SK-N-SH treated with all-trans-retinoic acid at 6 μM for 48 hours (cell line): Measurements from ENCODE around the gene DCDC2C.
A peak's percentile ranks its signal among the peaks of the same experiment; 100 is the strongest.

Source experiments
- ATAC-seq: fragments of 200-7000 bp; cut with Tn5 transposase; 3 replicates; pipeline ENCODE4 v1.9.1; 2020; ENCODE audit warnings: mild to moderate bottlenecking, moderate library complexity
- ARNTL ChIP-seq: fragments of 450-650 bp; formaldehyde crosslinking; IDR thresholded peaks from 2 replicates; pipeline ENCODE4 v1.5.0; 2020; ENCODE audit warnings: low read depth, mild to moderate bottlenecking, moderate library complexity, borderline replicate concordance
- BACH2 ChIP-seq: fragments of 250-450 bp; sonication (Bioruptor Pico); IDR thresholded peaks from 2 replicates; pipeline ENCODE4 v1.9.0; 2021; ENCODE audit warnings: mild to moderate bottlenecking, borderline replicate concordance
- CREB5 ChIP-seq: fragments of 250-450 bp; sonication (Bioruptor Pico); IDR thresholded peaks from 2 replicates; pipeline ENCODE4 v1.5.1; 2020; ENCODE audit warnings: low read depth, mild to moderate bottlenecking, moderate library complexity
- CSDC2 ChIP-seq: fragments of 250-450 bp; sonication (Bioruptor Pico); IDR thresholded peaks from 2 replicates; pipeline ENCODE4 v1.5.0; 2020; ENCODE audit warnings: mild to moderate bottlenecking, moderate library complexity
- CSRNP3 ChIP-seq: fragments of 250-450 bp; sonication (Bioruptor Pico); IDR thresholded peaks from 2 replicates; pipeline ENCODE4 v1.5.1; 2021; ENCODE audit warnings: mild to moderate bottlenecking, moderate library complexity
- ESRRG ChIP-seq: fragments of 250-450 bp; sonication (Bioruptor Pico); IDR thresholded peaks from 2 replicates; pipeline ENCODE4 v1.6.1; 2021; ENCODE audit warnings: mild to moderate bottlenecking
- GLIS3 ChIP-seq: fragments of 250-450 bp; sonication (Bioruptor Pico); IDR thresholded peaks from 2 replicates; pipeline ENCODE4 v1.5.0; 2020; ENCODE audit warnings: mild to moderate bottlenecking, moderate library complexity
- ISL1 ChIP-seq: fragments of 250-450 bp; sonication (Bioruptor Pico); IDR thresholded peaks from 2 replicates; pipeline ENCODE4 v2.1.2; 2022; ENCODE audit warnings: mild to moderate bottlenecking, moderate library complexity
- OSR1 ChIP-seq: fragments of 250-450 bp; sonication (Bioruptor Pico); IDR thresholded peaks from 2 replicates; pipeline ENCODE4 v1.8.0; 2022; ENCODE audit warnings: moderate library complexity, mild to moderate bottlenecking, inconsistent platforms
- PATZ1 ChIP-seq: fragments of 250-450 bp; sonication (Bioruptor Pico); IDR thresholded peaks from 2 replicates; pipeline ENCODE4 v1.8.0; 2020; ENCODE audit warnings: mild to moderate bottlenecking, moderate library complexity, borderline replicate concordance
- POU6F1 ChIP-seq: fragments of 250-450 bp; sonication (Bioruptor Pico); IDR thresholded peaks from 2 replicates; pipeline ENCODE4 v1.8.0; 2021; ENCODE audit warnings: low read depth, mild to moderate bottlenecking, moderate library complexity, borderline replicate concordance
- PPARA ChIP-seq: fragments of 250-450 bp; sonication (Bioruptor Pico); IDR thresholded peaks from 2 replicates; pipeline ENCODE4 v1.5.0; 2020; ENCODE audit warnings: mild to moderate bottlenecking, borderline replicate concordance
- RARB ChIP-seq: fragments of 250-450 bp; sonication (Bioruptor Pico); IDR thresholded peaks from 2 replicates; pipeline ENCODE4 v1.8.0; 2021; ENCODE audit warnings: mild to moderate bottlenecking, moderate library complexity
- SNAI2 ChIP-seq: fragments of 250-450 bp; sonication (Bioruptor Pico); IDR thresholded peaks from 2 replicates; pipeline ENCODE4 v1.5.0; 2020; ENCODE audit warnings: mild to moderate bottlenecking, moderate library complexity
- TCF4 ChIP-seq: fragments of 250-450 bp; sonication (Bioruptor Pico); IDR thresholded peaks from 2 replicates; pipeline ENCODE4 v1.8.0; 2021; ENCODE audit warnings: mild to moderate bottlenecking, moderate library complexity, borderline replicate concordance
- TOX ChIP-seq: fragments of 250-450 bp; sonication (Bioruptor Pico); IDR thresholded peaks from 2 replicates; pipeline ENCODE4 v1.8.0; 2021; ENCODE audit warnings: mild to moderate bottlenecking, moderate library complexity, borderline replicate concordance
- TSHZ2 ChIP-seq: fragments of 250-450 bp; sonication (Bioruptor Pico); IDR thresholded peaks from 2 replicates; pipeline ENCODE4 v1.5.0; 2020; ENCODE audit warnings: mild to moderate bottlenecking, moderate library complexity
- ZC3H10 ChIP-seq: fragments of 250-450 bp; sonication (Bioruptor Pico); IDR thresholded peaks from 2 replicates; pipeline ENCODE4 v1.5.1; 2021; ENCODE audit warnings: mild to moderate bottlenecking, moderate library complexity
- ZFP3 ChIP-seq: fragments of 250-450 bp; sonication (Bioruptor Pico); IDR thresholded peaks from 2 replicates; pipeline ENCODE4 v1.5.0; 2020; ENCODE audit warnings: mild to moderate bottlenecking, moderate library complexity
- ZFP30 ChIP-seq: fragments of 450-650 bp; formaldehyde crosslinking; IDR thresholded peaks from 2 replicates; pipeline ENCODE4 v1.5.0; 2022; ENCODE audit warnings: mild to moderate bottlenecking, moderate library complexity
- ZNF565 ChIP-seq: fragments of 450-650 bp; formaldehyde crosslinking; conservative IDR thresholded peaks from 2 replicates; pipeline ENCODE4 v1.5.0; 2020; ENCODE audit warnings: low read depth, mild to moderate bottlenecking, moderate library complexity
- ZNF70 ChIP-seq: fragments of 450-650 bp; formaldehyde crosslinking; IDR thresholded peaks from 2 replicates; pipeline ENCODE4 v1.5.0; 2020; ENCODE audit warnings: mild to moderate bottlenecking, moderate library complexity

Gene DCDC2C

GRCh38 chr2:3666613-3666975 is 36.8 kb upstream of the DCDC2C start:
- no peak for ATAC-seq
- TF ChIP-seq PATZ1 (CRISPR knock-in tag) (no peak), TSHZ2 (CRISPR knock-in tag) (no peak), ZC3H10 (no peak), PPARA (CRISPR knock-in tag) (no peak), ZNF70 (no peak), ZFP3 (CRISPR knock-in tag) (no peak), ARNTL (CRISPR knock-in tag) (no peak), ZNF565 (no peak), CSRNP3 (CRISPR knock-in tag) (no peak), BACH2 (CRISPR knock-in tag) (no peak), TOX (CRISPR knock-in tag) (no peak), ZFP30 (CRISPR knock-in tag) (no peak), TCF4 (CRISPR knock-in tag) (no peak), OSR1 (no peak), CREB5 (CRISPR knock-in tag) (no peak), SNAI2 (no peak), CSDC2 (CRISPR knock-in tag) (no peak), POU6F1 (CRISPR knock-in tag) (no peak), ESRRG (CRISPR knock-in tag) (no peak)

- peak; percentile 62 for ATAC-seq
- TF ChIP-seq ESRRG (CRISPR knock-in tag) (no peak), POU6F1 (CRISPR knock-in tag) (no peak), CSDC2 (CRISPR knock-in tag) (no peak), GLIS3 (CRISPR knock-in tag) (no peak), ARNTL (CRISPR knock-in tag) (no peak), CREB5 (CRISPR knock-in tag) (no peak), ZC3H10 (no peak), PATZ1 (CRISPR knock-in tag) (no peak), ISL1 (CRISPR knock-in tag) (no peak), RARB (CRISPR knock-in tag) (no peak), TSHZ2 (CRISPR knock-in tag) (no peak), TOX (CRISPR knock-in tag) (no peak), TCF4 (CRISPR knock-in tag) (no peak)
- TF ChIP-seq, all 23 proteins: peak for 0
Observed at GRCh38 chr2:3667151-3667631, 36.2 kb upstream of the DCDC2C start.
